ENCODE data around the gene PKMYT1. TPM values are rescaled to one million over a fixed set of nuclear protein-coding genes. Genes with fewer than 3 reads are reported as not detected.

The PKMYT1 gene
- total and polyA plus RNA-seq, 8 donors = 0.28 to 4.8 (median 1.5) TPM

GRCh38 chr16:3023669-3024478 lies 43.6 kb upstream of the PKMYT1 start, which contains the start of the genes HCFC1R1 and THOC6:
Gene HCFC1R1 (minus strand): TSS chr16:3023942. CDS start chr16:3023941, 1 bp downstream.
Gene THOC6 (plus strand): TSS chr16:3024035. CDS start chr16:3024327, 292 bp downstream.
- 1% methylated on average over 56 to 69 of the region's 69 CpGs for WGBS, 2 donors
- no peak for FAIRE-seq
- Histone ChIP-seq H3K4me1 (peaks cover 15 to 33% (median 28%) of the 10 kb centered on the region in 3 donors), H3K9me3 (no peaks in the 10 kb centered on the region), H3K27me3 (no peaks in the 10 kb centered on the region), H3K27ac (peak within 1 kb of the TSS; percentile 97 to 100 (median 98)), H3K36me3 (peaks cover 0 to 5% (median 3%) of the 10 kb centered on the region in 3 donors), H3K4me3 (peak within 1 kb of the TSS; percentile 34 to 87 (median 41))
- no peak for TF ChIP-seq CTCF (IDR thresholded peaks at IDR 0.05)
- ATAC-seq = peak; percentile 46 to 74 (median 67)
- intact Hi-C loops (cut with DNase I) = no loop called here
- peak; percentile 96 to 99 (median 98) for DNase-seq

- FAIRE-seq (no peak), ATAC-seq (peak in 2 of 4 donors; percentile 0 to 4), DNase-seq (peak in 4 of 6 donors; percentile 76 to 88 (median 78))
- H3K4me1 ChIP-seq = peaks cover 15 to 34% (median 28%) of the 10 kb centered on the region in 3 donors
- WGBS, 2 donors = 14 to 34% methylated on average over 6 of the region's 6 CpGs
- no peaks in the 10 kb centered on the region for H3K27me3 ChIP-seq
- peak overlapping the region; percentile 97 to 100 (median 98) for H3K27ac ChIP-seq
- intact Hi-C loops (cut with DNase I) = no loop called here
- peak overlapping the region; percentile 34 to 87 (median 41) for H3K4me3 ChIP-seq
- peaks cover 0 to 5% (median 3%) of the 10 kb centered on the region in 3 donors for H3K36me3 ChIP-seq
- H3K9me3 ChIP-seq = no peaks in the 10 kb centered on the region
- TF ChIP-seq CTCF (IDR thresholded peaks at IDR 0.05) = no peak
Observed at GRCh38 chr16:3023415-3023668, 43.1 kb upstream of the PKMYT1 start.

- Histone ChIP-seq H3K27me3 (no peaks in the 10 kb centered on the region), H3K4me3 (peak overlapping the region in 3 of 4 donors; percentile 40 to 87 (median 42)), H3K27ac (peak overlapping the region; percentile 97 to 100 (median 98)), H3K9me3 (no peaks in the 10 kb centered on the region), H3K36me3 (peaks cover 0 to 5% (median 3%) of the 10 kb centered on the region in 3 donors), H3K4me1 (peaks cover 15 to 35% (median 26%) of the 10 kb centered on the region in 3 donors)
- peak in 1 of 4 donors; percentile 1 for ATAC-seq
- TF ChIP-seq CTCF (IDR thresholded peaks at IDR 0.05) = no peak
- intact Hi-C loops (cut with DNase I) = no loop called here
- no peak for FAIRE-seq
- 40 to 55% methylated on average over 7 to 8 of the region's 8 CpGs for WGBS, 2 donors
- peak in 4 of 6 donors; percentile 51 to 76 (median 63) for DNase-seq
Observed at GRCh38 chr16:3022684-3023414, 42.6 kb upstream of the PKMYT1 start.

- H3K4me3 ChIP-seq = peak overlapping the region in 3 of 4 donors; percentile 64 to 93 (median 87)
- no peaks in the 10 kb centered on the region for H3K27me3 ChIP-seq
- WGBS, 2 donors = 15 to 19% methylated on average over 8 of the region's 8 CpGs
- TF ChIP-seq CTCF (IDR thresholded peaks at IDR 0.05) = no peak
- DNase-seq (peak; percentile 86 to 93 (median 91)), FAIRE-seq (peak; percentile 17), ATAC-seq (peak; percentile 36 to 62 (median 44))
- H3K9me3 ChIP-seq = no peaks in the 10 kb centered on the region
- H3K27ac ChIP-seq = peak overlapping the region; percentile 97 to 100 (median 98)
- intact Hi-C loops (cut with DNase I) = no loop called here
- peaks cover 15 to 32% (median 25%) of the 10 kb centered on the region in 3 donors for H3K4me1 ChIP-seq
- peaks cover 0 to 5% (median 3%) of the 10 kb centered on the region in 3 donors for H3K36me3 ChIP-seq
Observed at GRCh38 chr16:3022208-3022683, 42.0 kb upstream of the PKMYT1 start.

All from pancreas (tissue), 10 donors.